HG03064 (cell line): Measurements from ENCODE around the gene BTBD16.

ENCODE experiments used
- ATAC-seq: cut with Tn5 transposase; IDR thresholded peaks from one replicate; pipeline ENCODE4 v1.9.1; 2021; ENCODE audit warnings: low read depth; ENCODE audit not compliant: unreplicated experiment

BTBD16 gene

GRCh38 chr10:122308417-122309141, 37.5 kb downstream of the BTBD16 start:
- ATAC-seq, result no peak

- ATAC-seq, result no peak
Measured at GRCh38 chr10:122310311-122311050, 39.4 kb downstream of the BTBD16 start.

- no peak for ATAC-seq
Measured at GRCh38 chr10:122311051-122311410, 39.9 kb downstream of the BTBD16 start.

GRCh38 chr10:122311716-122312115, 40.6 kb downstream of the BTBD16 start:
- ATAC-seq, result no peak

- no peak for ATAC-seq
Measured at GRCh38 chr10:122316224-122316884, 45.3 kb downstream of the BTBD16 start.

GRCh38 chr10:122321960-122322359, 50.9 kb downstream of the BTBD16 start:
- ATAC-seq, result no peak

- no peak for ATAC-seq
Measured at GRCh38 chr10:122323189-122323588, 52.1 kb downstream of the BTBD16 start.

- no peak for ATAC-seq
Measured at GRCh38 chr10:122323941-122324675, 53.0 kb downstream of the BTBD16 start.

- ATAC-seq, result no peak
Measured at GRCh38 chr10:122325235-122325634, 54.1 kb downstream of the BTBD16 start.

GRCh38 chr10:122326385-122326784, 55.3 kb downstream of the BTBD16 start:
- no peak for ATAC-seq

- ATAC-seq, result no peak
Measured at GRCh38 chr10:122326806-122327205, 55.7 kb downstream of the BTBD16 start.

- ATAC-seq, result no peak
Measured at GRCh38 chr10:122327237-122328206, 56.4 kb downstream of the BTBD16 start.

- no peak for ATAC-seq
Measured at GRCh38 chr10:122328676-122329075, 57.6 kb downstream of the BTBD16 start.

- ATAC-seq, result no peak
Measured at GRCh38 chr10:122329416-122329815, 58.3 kb downstream of the BTBD16 start.

- ATAC-seq, result no peak
Measured at GRCh38 chr10:122331100-122331499, 60.0 kb downstream of the BTBD16 start.

- ATAC-seq, result no peak
Measured at GRCh38 chr10:122331615-122332446, 60.7 kb downstream of the BTBD16 start.

GRCh38 chr10:122333037-122333436, 61.9 kb downstream of the BTBD16 start:
- no peak for ATAC-seq

- ATAC-seq, result no peak
Measured at GRCh38 chr10:122336332-122336731, 65.2 kb downstream of the BTBD16 start.

- no peak for ATAC-seq
Measured at GRCh38 chr10:122336961-122337360, 65.9 kb downstream of the BTBD16 start.
